Nephron progenitor cell (in vitro differentiated cells): Measurements from ENCODE around the gene KCNQ4.

ENCODE experiments used
- DNase-seq: peaks from one replicate; pipeline ENCODE4 v3.0.0; 2021
- H3K27ac Mint-ChIP-seq: 2 replicates; pipeline ENCODE4 v1.8.0; 2021; ENCODE audit warnings: mild to moderate bottlenecking, moderate library complexity, mixed read lengths
- H3K27me3 Mint-ChIP-seq: 2 replicates; pipeline ENCODE4 v1.8.0; 2021; ENCODE audit warnings: mild to moderate bottlenecking, low read depth, mixed read lengths; ENCODE audit not compliant: poor library complexity
- H3K36me3 Mint-ChIP-seq: 2 replicates; pipeline ENCODE4 v1.8.0; 2021; ENCODE audit warnings: low read depth, mixed read lengths
- H3K4me1 Mint-ChIP-seq: 2 replicates; pipeline ENCODE4 v1.8.0; 2021; ENCODE audit warnings: mixed read lengths
- H3K4me3 Mint-ChIP-seq: 2 replicates; pipeline ENCODE4 v1.8.0; 2021; ENCODE audit warnings: mild to moderate bottlenecking, moderate library complexity, mixed read lengths
- H3K9me3 Mint-ChIP-seq: 2 replicates; pipeline ENCODE4 v1.8.0; 2021; ENCODE audit warnings: mild to moderate bottlenecking, moderate library complexity, mixed read lengths
- CTCF ChIP-seq: fragments of 200-600 bp; sonication (generic); IDR thresholded peaks from 2 replicates; pipeline ENCODE4 v1.5.0; 2021; ENCODE audit warnings: antibody characterized with exemption

Gene KCNQ4

GRCh38 chr1:40876436-40876761 is 92.8 kb downstream of the KCNQ4 start:
- no peak for DNase-seq
- Mint-ChIP-seq H3K27me3 (peaks cover 15% of the 10 kb centered on the region), H3K4me3 (no peak overlapping the region), H3K4me1 (peaks cover 17% of the 10 kb centered on the region), H3K27ac (no peak overlapping the region), H3K36me3 (no peaks in the 10 kb centered on the region), H3K9me3 (peaks cover 13% of the 10 kb centered on the region)
- no peak for TF ChIP-seq CTCF

- Mint-ChIP-seq H3K9me3 (peaks cover 13% of the 10 kb centered on the region), H3K4me1 (peaks cover 17% of the 10 kb centered on the region), H3K27ac (no peak overlapping the region), H3K27me3 (peaks cover 16% of the 10 kb centered on the region), H3K4me3 (no peak overlapping the region), H3K36me3 (no peaks in the 10 kb centered on the region)
- no peak for TF ChIP-seq CTCF
- DNase-seq = no peak
Measured at GRCh38 chr1:40876891-40877290, 93.3 kb downstream of the KCNQ4 start.

- peaks cover 17% of the 10 kb centered on the region for H3K4me1 Mint-ChIP-seq
- no peak for TF ChIP-seq CTCF
- H3K27me3 Mint-ChIP-seq = peaks cover 21% of the 10 kb centered on the region
- H3K9me3 Mint-ChIP-seq = peaks cover 13% of the 10 kb centered on the region
- DNase-seq = peak; percentile 35
- no peak overlapping the region for H3K27ac Mint-ChIP-seq
- no peak overlapping the region for H3K4me3 Mint-ChIP-seq
- H3K36me3 Mint-ChIP-seq = no peaks in the 10 kb centered on the region
Measured at GRCh38 chr1:40877698-40878097, 94.1 kb downstream of the KCNQ4 start.

- H3K27me3 Mint-ChIP-seq = peaks cover 32% of the 10 kb centered on the region
- H3K27ac Mint-ChIP-seq = peak overlapping the region; percentile 64
- no peak overlapping the region for H3K4me3 Mint-ChIP-seq
- DNase-seq = no peak
- peaks cover 17% of the 10 kb centered on the region for H3K4me1 Mint-ChIP-seq
- H3K36me3 Mint-ChIP-seq = no peaks in the 10 kb centered on the region
- H3K9me3 Mint-ChIP-seq = peaks cover 13% of the 10 kb centered on the region
- no peak for TF ChIP-seq CTCF
Measured at GRCh38 chr1:40878906-40879305, 95.3 kb downstream of the KCNQ4 start.

GRCh38 chr1:40879482-40880175 is 96.0 kb downstream of the KCNQ4 start:
- H3K36me3 Mint-ChIP-seq = no peaks in the 10 kb centered on the region
- no peak for DNase-seq
- peaks cover 31% of the 10 kb centered on the region for H3K27me3 Mint-ChIP-seq
- TF ChIP-seq CTCF = no peak
- peaks cover 17% of the 10 kb centered on the region for H3K4me1 Mint-ChIP-seq
- H3K27ac Mint-ChIP-seq = no peak overlapping the region
- H3K4me3 Mint-ChIP-seq = no peak overlapping the region
- H3K9me3 Mint-ChIP-seq = peaks cover 13% of the 10 kb centered on the region

GRCh38 chr1:40880813-40881549 is 97.4 kb downstream of the KCNQ4 start:
- no peak for TF ChIP-seq CTCF
- Mint-ChIP-seq H3K36me3 (no peaks in the 10 kb centered on the region), H3K27ac (no peak overlapping the region), H3K27me3 (peaks cover 45% of the 10 kb centered on the region), H3K4me1 (peaks cover 17% of the 10 kb centered on the region), H3K9me3 (peaks cover 9% of the 10 kb centered on the region), H3K4me3 (no peak overlapping the region)
- no peak for DNase-seq
